ENCODE measurements around the gene HIRIP3. TPM values are rescaled to one million over a fixed set of nuclear protein-coding genes. Genes with fewer than 3 reads are reported as not detected.
"Not testable (repeated sequence)": the region's sequence is repeated elsewhere in the genome, so short reads cannot be mapped to it uniquely, and the experiment has no call there.

HIRIP3 gene
- total RNA-seq, 1 experiment from 2014 or later = 25.9 TPM

- not testable (repeated sequence) for H3K27me3 ChIP-seq, H3K9me3 ChIP-seq, DNase-seq, H3K36me3 ChIP-seq, H3K4me3 ChIP-seq
Observed at GRCh38 chr16:29959821-29960220, 35.6 kb downstream of the HIRIP3 start.

- Histone ChIP-seq H3K4me3 (no peak overlapping the region), H3K9me3 (no peaks in the 10 kb centered on the region), H3K27me3 (no peaks in the 10 kb centered on the region), H3K36me3 (peaks cover 3% of the 10 kb centered on the region; the same call in 1 of the 2 replicates)
- no peak for DNase-seq
Observed at GRCh38 chr16:29959293-29959692, 36.1 kb downstream of the HIRIP3 start.

GRCh38 chr16:29958756-29959155, 36.7 kb downstream of the HIRIP3 start:
- peaks cover 3% of the 10 kb centered on the region; the same call in 1 of the 2 replicates for H3K36me3 ChIP-seq
- no peaks in the 10 kb centered on the region for H3K27me3 ChIP-seq
- DNase-seq = no peak
- no peak overlapping the region for H3K4me3 ChIP-seq
- H3K9me3 ChIP-seq = no peaks in the 10 kb centered on the region

GRCh38 chr16:29951625-29952365, 43.6 kb downstream of the HIRIP3 start:
- no peak overlapping the region for H3K4me3 ChIP-seq
- DNase-seq = no peak
- H3K27me3 ChIP-seq = no peaks in the 10 kb centered on the region
- H3K36me3 ChIP-seq = no peaks in the 10 kb centered on the region
- H3K9me3 ChIP-seq = 0 out of 2 replicates have a peak, but pooled peaks cover 2% of the 10 kb centered on the region

GRCh38 chr16:29950806-29951461, 44.5 kb downstream of the HIRIP3 start:
- Histone ChIP-seq H3K36me3 (no peaks in the 10 kb centered on the region), H3K27me3 (no peaks in the 10 kb centered on the region), H3K4me3 (no peak overlapping the region), H3K9me3 (0 out of 2 replicates have a peak, but pooled peaks cover 2% of the 10 kb centered on the region)
- no peak for DNase-seq

GRCh38 chr16:29947897-29948296, 47.5 kb downstream of the HIRIP3 start:
- H3K27me3 ChIP-seq = no peaks in the 10 kb centered on the region

GRCh38 chr16:29943846-29944799, 51.3 kb downstream of the HIRIP3 start:
- Histone ChIP-seq H3K4me3 (peak overlapping the region; percentile 12; the same call in 1 of the 2 replicates), H3K36me3 (no peaks in the 10 kb centered on the region), H3K27me3 (no peaks in the 10 kb centered on the region), H3K9me3 (peaks cover 4% of the 10 kb centered on the region; the same call in 1 of the 2 replicates)
- DNase-seq = peak; percentile 95

More at GRCh38 chr16:29947897-29948296, 47.5 kb downstream of the HIRIP3 start:
- 0 out of 2 replicates have a peak, but pooled peaks cover 2% of the 10 kb centered on the region for H3K9me3 ChIP-seq
- no peak overlapping the region for H3K4me3 ChIP-seq
- H3K36me3 ChIP-seq = no peaks in the 10 kb centered on the region
- DNase-seq = no peak

Other genes with a start within 250 kb of the HIRIP3 start
- gene C16orf54, start 249.6 kb downstream of the HIRIP3 start, total RNA-seq (2014; rRNA removed; shearing (Covaris generic); ENCODE audit: low replicate concordance) = not detected in 2 replicates
- gene ZG16, start 217.4 kb downstream of the HIRIP3 start, total RNA-seq (2014; rRNA removed; shearing (Covaris generic); ENCODE audit: low replicate concordance) = not detected in 2 replicates
- 74.9 and 134 TPM in 2 replicates for gene KIF22, start 204.9 kb downstream of the HIRIP3 start, total RNA-seq (2014; rRNA removed; shearing (Covaris generic); ENCODE audit: low replicate concordance)
- 331 and 420 TPM in 2 replicates for gene MAZ, start 189.1 kb downstream of the HIRIP3 start, total RNA-seq (2014; rRNA removed; shearing (Covaris generic); ENCODE audit: low replicate concordance)
- gene PRRT2, start 183.4 kb downstream of the HIRIP3 start, total RNA-seq (2014; rRNA removed; shearing (Covaris generic); ENCODE audit: low replicate concordance) = not detected in 2 replicates
- gene PAGR1, start 179.5 kb downstream of the HIRIP3 start, total RNA-seq (2014; rRNA removed; shearing (Covaris generic); ENCODE audit: low replicate concordance) = 90.0 and 113 TPM in 2 replicates
- gene MVP, start 175.2 kb downstream of the HIRIP3 start, total RNA-seq (2014; rRNA removed; shearing (Covaris generic); ENCODE audit: low replicate concordance) = 77.1 and 147 TPM in 2 replicates
- gene CDIPT, start 132.4 kb downstream of the HIRIP3 start, total RNA-seq (2014; rRNA removed; shearing (Covaris generic); ENCODE audit: low replicate concordance) = 64.9 and 78.6 TPM in 2 replicates
- 18.0 and 28.5 TPM in 2 replicates for gene SEZ6L2, start 96.1 kb downstream of the HIRIP3 start, total RNA-seq (2014; rRNA removed; shearing (Covaris generic); ENCODE audit: low replicate concordance)
- gene ASPHD1, start 95.1 kb downstream of the HIRIP3 start, total RNA-seq (2014; rRNA removed; shearing (Covaris generic); ENCODE audit: low replicate concordance) = 48.3 and 73.0 TPM in 2 replicates
- gene KCTD13, start 69.4 kb downstream of the HIRIP3 start, total RNA-seq (2014; rRNA removed; shearing (Covaris generic); ENCODE audit: low replicate concordance) = 5.1 and 7.6 TPM in 2 replicates
- gene TMEM219, start 33.5 kb downstream of the HIRIP3 start, total RNA-seq (2014; rRNA removed; shearing (Covaris generic); ENCODE audit: low replicate concordance) = 96.9 and 121 TPM in 2 replicates
- gene TAOK2, start 21.7 kb downstream of the HIRIP3 start, total RNA-seq (2014; rRNA removed; shearing (Covaris generic); ENCODE audit: low replicate concordance) = 41.3 and 59.4 TPM in 2 replicates
- gene INO80E, start 624 bp upstream of the HIRIP3 start, total RNA-seq (2014; rRNA removed; shearing (Covaris generic); ENCODE audit: low replicate concordance) = 97.4 and 290 TPM in 2 replicates
- gene DOC2A, start 15.4 kb upstream of the HIRIP3 start, total RNA-seq (2014; rRNA removed; shearing (Covaris generic); ENCODE audit: low replicate concordance) = not detected in 2 replicates
- gene C16orf92, start 27.6 kb upstream of the HIRIP3 start, total RNA-seq (2014; rRNA removed; shearing (Covaris generic); ENCODE audit: low replicate concordance) = not detected in 2 replicates
- gene TLCD3B, start 35.7 kb upstream of the HIRIP3 start, total RNA-seq (2014; rRNA removed; shearing (Covaris generic); ENCODE audit: low replicate concordance) = 0.20 TPM in 1 of 2 replicates, not detected in the other
- gene ALDOA, start 70.1 kb upstream of the HIRIP3 start, total RNA-seq (2014; rRNA removed; shearing (Covaris generic); ENCODE audit: low replicate concordance) = 911 and 1,101 TPM in 2 replicates
- gene PPP4C, start 80.4 kb upstream of the HIRIP3 start, total RNA-seq (2014; rRNA removed; shearing (Covaris generic); ENCODE audit: low replicate concordance) = 127 and 193 TPM in 2 replicates
- gene TBX6, start 96.3 kb upstream of the HIRIP3 start, total RNA-seq (2014; rRNA removed; shearing (Covaris generic); ENCODE audit: low replicate concordance) = 0.30 TPM in 1 of 2 replicates, not detected in the other
- gene YPEL3, start 100.6 kb upstream of the HIRIP3 start, total RNA-seq (2014; rRNA removed; shearing (Covaris generic); ENCODE audit: low replicate concordance) = 1.5 and 13.1 TPM in 2 replicates
- gene GDPD3, start 117.9 kb upstream of the HIRIP3 start, total RNA-seq (2014; rRNA removed; shearing (Covaris generic); ENCODE audit: low replicate concordance) = 0.43 TPM in 1 of 2 replicates, not detected in the other
- gene MAPK3, start 127.6 kb upstream of the HIRIP3 start, total RNA-seq (2014; rRNA removed; shearing (Covaris generic); ENCODE audit: low replicate concordance) = 13.3 and 20.0 TPM in 2 replicates
- gene CORO1A, start 188.0 kb upstream of the HIRIP3 start, total RNA-seq (2014; rRNA removed; shearing (Covaris generic); ENCODE audit: low replicate concordance) = 1.9 and 3.1 TPM in 2 replicates
- gene BOLA2B, start 198.0 kb upstream of the HIRIP3 start, total RNA-seq (2014; rRNA removed; shearing (Covaris generic); ENCODE audit: low replicate concordance) = 64.7 and 122 TPM in 2 replicates
- gene SLX1A, start 198.3 kb upstream of the HIRIP3 start, total RNA-seq (2014; rRNA removed; shearing (Covaris generic); ENCODE audit: low replicate concordance) = 30.9 and 54.9 TPM in 2 replicates
- 4.8 and 18.5 TPM in 2 replicates for gene SULT1A3, start 203.6 kb upstream of the HIRIP3 start, total RNA-seq (2014; rRNA removed; shearing (Covaris generic); ENCODE audit: low replicate concordance)